ENCODE data around the gene PPM1H. TPM values are rescaled to one million over a fixed set of nuclear protein-coding genes. Genes with fewer than 3 reads are reported as not detected.
A peak's percentile ranks its signal among the peaks of the same experiment; 100 is the strongest.

Gene PPM1H
- total RNA-seq, 3 donors from 2014 or later, result 4.9 to 6.1 (median 5.8) TPM

DNA sequence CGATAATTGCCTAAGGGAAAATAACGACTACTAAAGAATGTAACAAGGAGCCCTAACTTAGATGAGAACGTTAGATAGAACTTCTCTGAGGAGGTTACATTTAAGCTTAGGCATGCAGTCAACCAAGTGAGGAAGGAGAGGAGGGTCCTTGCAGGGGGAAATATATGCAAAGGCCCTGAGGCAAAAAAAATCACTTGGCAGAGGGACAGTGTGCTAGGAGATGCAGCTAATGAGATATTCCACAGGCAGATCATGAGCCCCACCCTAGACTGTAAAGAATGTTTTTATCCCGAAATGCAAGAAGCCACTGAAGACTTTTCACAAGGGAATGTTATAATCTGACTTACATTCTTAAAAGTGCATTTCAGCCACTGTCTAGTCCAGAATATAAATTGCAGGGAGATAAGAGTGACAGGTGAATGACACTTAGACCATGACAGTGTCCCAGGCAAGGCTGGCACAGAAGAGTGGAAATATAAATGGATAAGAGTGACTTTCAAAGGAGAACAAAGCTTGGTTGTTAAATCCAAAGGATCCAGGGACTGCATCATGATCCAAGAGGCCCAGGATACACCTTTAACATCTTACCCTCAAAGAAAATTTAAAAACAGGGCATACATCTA lies 61.0 kb downstream of the PPM1H start:
- no peak for TF ChIP-seq CTCF (IDR thresholded peaks at IDR 0.05)
- Histone ChIP-seq H3K4me3 (no peak overlapping the region), H3K36me3 (ENCODE audit: low read depth) (no peaks in the 10 kb centered on the region), H3K9me3 (no peaks in the 10 kb centered on the region), H3K4me1 (ENCODE audit: low read depth) (no peaks in the 10 kb centered on the region)
- ATAC-seq (no peak), DNase-seq (no peak)
- intact Hi-C loops (cut with DNase I, micrococcal nuclease), result no loop called here

- intact Hi-C loops (cut with DNase I, micrococcal nuclease), result no loop called here
- Histone ChIP-seq H3K36me3 (ENCODE audit: low read depth) (no peaks in the 10 kb centered on the region), H3K4me3 (no peak overlapping the region), H3K4me1 (ENCODE audit: low read depth) (no peaks in the 10 kb centered on the region), H3K9me3 (no peaks in the 10 kb centered on the region)
- no peak for TF ChIP-seq CTCF (IDR thresholded peaks at IDR 0.05)
- DNase-seq (no peak), ATAC-seq (peak; percentile 66)
Observed at GRCh38 chr12:62873116-62873825, 61.7 kb downstream of the PPM1H start.

GRCh38 chr12:62868820-62869219 lies 66.1 kb downstream of the PPM1H start:
- no peak overlapping the region for H3K4me3 ChIP-seq
- intact Hi-C loops (cut with DNase I, micrococcal nuclease), result no loop called here
- H3K9me3 ChIP-seq, result no peaks in the 10 kb centered on the region
- no peaks in the 10 kb centered on the region for H3K4me1 ChIP-seq (ENCODE audit: low read depth)
- DNase-seq, result no peak
- TF ChIP-seq CTCF (IDR thresholded peaks at IDR 0.05), result no peak
- H3K36me3 ChIP-seq (ENCODE audit: low read depth), result no peaks in the 10 kb centered on the region
- ATAC-seq, result no peak

GRCh38 chr12:62866451-62867082 lies 68.4 kb downstream of the PPM1H start:
- Histone ChIP-seq H3K4me1 (ENCODE audit: low read depth) (no peaks in the 10 kb centered on the region), H3K4me3 (no peak overlapping the region), H3K36me3 (ENCODE audit: low read depth) (no peaks in the 10 kb centered on the region), H3K9me3 (no peaks in the 10 kb centered on the region)
- no peak for TF ChIP-seq CTCF (IDR thresholded peaks at IDR 0.05)
- intact Hi-C loops (cut with DNase I, micrococcal nuclease), result no loop called here
- DNase-seq, result no peak
- ATAC-seq, result no peak

DNA sequence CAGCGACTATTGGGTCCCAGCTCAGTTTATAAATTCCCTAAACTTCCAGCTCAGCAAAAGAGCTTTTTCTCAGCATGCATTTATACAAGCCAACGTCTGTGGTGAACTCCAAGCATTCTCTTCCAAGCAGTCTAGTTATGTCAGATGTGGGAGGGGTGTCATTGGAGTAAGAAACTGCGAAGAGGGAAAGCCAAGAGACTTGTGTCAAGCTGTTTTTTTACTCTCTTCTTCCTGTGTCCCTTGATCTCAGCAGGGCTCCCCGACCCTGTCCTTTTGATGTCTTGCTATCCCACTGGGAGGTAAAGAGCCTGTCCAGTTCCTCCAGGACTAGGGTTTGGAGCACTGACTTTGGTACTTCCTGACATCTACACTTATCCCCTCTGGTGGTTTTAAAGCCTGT lies 69.0 kb downstream of the PPM1H start:
- DNase-seq, result no peak
- ATAC-seq, result no peak
- intact Hi-C loops (cut with DNase I, micrococcal nuclease), result no loop called here
- TF ChIP-seq CTCF (IDR thresholded peaks at IDR 0.05), result no peak
- no peaks in the 10 kb centered on the region for H3K36me3 ChIP-seq (ENCODE audit: low read depth)
- no peaks in the 10 kb centered on the region for H3K9me3 ChIP-seq
- H3K4me3 ChIP-seq, result no peak overlapping the region
- H3K4me1 ChIP-seq (ENCODE audit: low read depth), result no peaks in the 10 kb centered on the region
